ENCODE data around the gene UBE2C.
A peak's percentile ranks its signal among the peaks of the same experiment; 100 is the strongest.
"Not testable (repeated sequence)": the region's sequence is repeated elsewhere in the genome, so short reads cannot be mapped to it uniquely, and the experiment has no call there.

The UBE2C gene

DNA sequence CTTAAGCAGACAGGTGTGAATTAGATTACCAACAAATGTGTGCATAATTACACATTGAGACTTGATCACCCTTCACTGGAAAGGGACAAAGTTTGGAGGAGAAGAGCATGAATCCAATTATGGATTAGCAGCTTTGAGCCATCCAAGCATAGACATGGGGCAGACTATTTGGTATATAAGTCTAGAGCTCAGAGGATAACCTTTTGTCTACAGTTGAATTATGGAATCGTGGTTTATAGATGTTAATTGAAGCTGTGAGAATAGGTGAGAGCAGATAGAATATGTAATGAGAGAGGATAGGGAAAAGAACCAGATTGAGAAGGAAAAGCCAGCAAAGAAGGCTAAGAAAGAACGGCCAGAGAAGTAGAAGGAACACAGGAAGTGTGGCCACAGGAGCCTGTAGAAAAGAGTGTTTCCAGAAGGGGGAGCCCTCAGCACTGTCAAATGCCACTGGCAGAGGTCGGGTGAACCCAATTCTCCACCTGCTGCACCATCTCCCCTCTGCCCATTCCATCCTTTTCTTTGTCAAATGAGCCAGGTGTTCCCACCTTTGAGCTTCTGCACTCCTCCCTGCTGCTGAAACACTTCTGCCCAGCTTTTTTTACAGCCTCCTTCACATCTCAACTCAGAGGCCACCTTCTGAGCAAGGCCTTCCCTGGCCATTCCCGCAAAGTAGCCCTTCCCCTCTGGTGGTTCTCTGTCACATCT, 13.4 kb upstream of the UBE2C start:
- peak; percentile 38 to 65 for DNase-seq

DNA sequence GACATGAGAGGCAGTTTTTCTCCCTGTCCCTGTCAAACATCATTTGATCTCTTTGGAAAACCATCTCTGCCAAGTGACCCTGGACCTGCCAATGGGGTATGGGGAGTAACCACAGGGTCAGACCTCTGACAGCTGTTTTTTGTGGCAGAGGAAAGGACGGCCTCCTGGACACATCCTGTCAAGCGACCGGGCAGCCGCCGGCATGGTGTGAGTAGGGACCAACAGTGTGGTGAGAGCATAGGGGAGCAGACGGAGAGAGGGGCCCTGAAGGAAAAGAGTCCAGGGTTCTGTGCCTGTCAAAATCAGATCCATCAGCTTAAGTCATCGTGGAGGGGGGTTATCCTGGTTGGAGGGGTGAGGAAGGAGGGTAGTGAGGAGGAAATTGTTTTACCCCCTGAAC, 10.6 kb upstream of the UBE2C start:
- DNase-seq = no peak

DNA sequence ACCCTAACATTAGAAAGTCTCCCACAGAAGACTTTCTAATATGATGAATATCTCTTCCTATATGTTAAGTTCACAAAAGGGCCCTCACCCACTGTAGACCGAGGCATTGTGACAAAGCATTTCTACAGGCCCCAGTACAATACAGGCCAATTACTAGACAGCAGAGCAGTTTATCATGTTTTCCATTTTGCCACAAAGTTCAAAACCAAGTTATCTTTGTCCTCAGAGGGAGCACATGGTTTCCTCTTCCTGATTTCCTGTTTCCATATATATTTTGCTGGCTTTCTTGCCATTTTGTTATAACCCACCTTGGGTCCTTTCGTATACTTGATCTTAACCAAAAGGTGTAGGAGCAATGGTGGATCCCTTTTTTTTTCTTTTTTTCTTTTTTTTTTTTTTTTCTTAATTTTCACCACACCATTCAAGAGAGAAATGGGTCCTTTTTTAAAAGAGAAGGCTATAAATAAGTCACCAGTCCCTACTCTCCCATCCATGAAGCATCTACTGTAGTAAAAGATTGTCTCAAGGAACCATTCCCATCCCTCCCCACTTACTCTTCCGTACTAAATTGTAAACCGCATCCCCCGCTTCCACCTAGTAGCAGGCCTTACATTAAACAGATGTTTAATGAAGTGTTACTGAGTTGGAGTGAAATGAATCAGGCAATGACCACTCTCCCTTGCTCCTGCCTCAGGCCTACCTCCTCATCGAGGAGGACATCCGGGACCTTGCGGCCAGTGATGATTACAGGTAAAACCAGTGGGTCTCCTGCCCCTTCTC, 2.1 kb upstream of the UBE2C start:
- no peak for DNase-seq

DNA sequence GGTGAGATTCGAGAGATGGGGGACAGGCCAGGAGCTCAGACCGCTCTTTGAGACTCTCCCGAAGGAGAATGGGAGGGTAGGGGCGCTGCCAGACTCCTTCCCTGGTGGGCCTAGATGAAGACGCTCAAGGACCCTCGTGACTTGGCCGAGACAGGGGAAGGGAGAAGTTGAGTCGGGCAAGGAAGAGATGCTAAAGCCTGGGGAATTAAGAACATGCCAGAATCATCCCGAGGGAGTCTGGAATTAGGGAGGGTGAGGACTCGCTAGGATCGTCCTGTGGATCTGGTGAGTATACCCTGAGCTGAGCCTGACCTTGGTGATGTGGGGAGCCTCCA, 529 bp downstream of the UBE2C start:
- no peak for DNase-seq

DNA sequence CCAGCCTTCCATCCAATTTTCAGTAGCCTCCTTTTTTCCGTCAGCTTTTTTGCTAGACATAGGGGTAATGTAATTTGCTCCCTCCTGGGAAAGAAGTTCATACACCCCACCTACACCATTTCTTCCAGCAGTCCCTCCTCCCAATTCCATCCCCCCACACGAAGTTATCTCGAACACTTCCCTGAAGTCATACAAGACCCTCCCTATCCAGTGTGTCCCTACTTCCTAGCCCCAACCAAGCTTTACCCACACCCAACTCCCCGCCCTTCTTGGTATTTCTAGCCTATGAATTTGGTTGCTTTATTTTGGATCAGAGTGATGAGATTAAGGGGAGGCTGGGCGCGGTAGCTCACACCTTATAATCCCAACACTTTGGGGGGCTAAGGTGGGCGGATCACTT, 1.0 kb downstream of the UBE2C start:
- DNase-seq = no peak

DNA sequence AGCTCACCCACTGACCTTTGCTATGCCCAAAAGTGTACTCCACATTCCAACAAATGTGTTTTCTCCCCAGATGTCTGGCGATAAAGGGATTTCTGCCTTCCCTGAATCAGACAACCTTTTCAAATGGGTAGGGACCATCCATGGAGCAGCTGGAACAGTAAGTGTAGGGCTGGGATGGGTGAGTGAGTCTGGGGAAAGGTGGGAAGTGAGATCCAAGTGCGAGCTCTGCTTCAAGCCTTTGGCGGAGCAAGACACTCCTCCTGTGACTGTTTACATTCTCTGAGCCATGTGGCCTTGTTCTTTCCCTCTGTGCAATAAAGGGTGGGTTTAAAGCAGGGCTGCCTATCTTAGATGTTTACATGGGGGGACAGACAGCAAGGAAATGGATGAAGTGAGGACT, 1.9 kb downstream of the UBE2C start:
- DNase-seq = no peak

DNA sequence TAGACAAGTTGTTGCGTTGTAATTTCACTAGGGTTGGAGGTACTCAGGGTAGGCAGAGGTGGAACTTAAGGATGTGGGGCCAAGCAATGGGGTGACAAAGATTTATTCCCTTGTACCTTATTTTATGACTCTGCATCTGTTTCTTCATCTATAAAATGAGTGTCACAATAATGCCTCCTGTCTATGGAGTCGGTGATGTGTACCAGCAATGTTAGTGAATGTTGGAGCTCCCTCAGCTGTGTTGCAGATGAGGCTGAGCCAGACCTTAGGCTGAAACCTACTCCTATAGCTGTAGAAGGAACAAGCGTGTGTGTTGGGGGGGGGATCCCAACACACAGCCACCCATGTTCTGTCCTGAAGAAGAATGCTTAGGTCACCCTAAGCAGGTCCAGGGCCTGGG, 4.5 kb downstream of the UBE2C start:
- DNase-seq = no peak

DNA sequence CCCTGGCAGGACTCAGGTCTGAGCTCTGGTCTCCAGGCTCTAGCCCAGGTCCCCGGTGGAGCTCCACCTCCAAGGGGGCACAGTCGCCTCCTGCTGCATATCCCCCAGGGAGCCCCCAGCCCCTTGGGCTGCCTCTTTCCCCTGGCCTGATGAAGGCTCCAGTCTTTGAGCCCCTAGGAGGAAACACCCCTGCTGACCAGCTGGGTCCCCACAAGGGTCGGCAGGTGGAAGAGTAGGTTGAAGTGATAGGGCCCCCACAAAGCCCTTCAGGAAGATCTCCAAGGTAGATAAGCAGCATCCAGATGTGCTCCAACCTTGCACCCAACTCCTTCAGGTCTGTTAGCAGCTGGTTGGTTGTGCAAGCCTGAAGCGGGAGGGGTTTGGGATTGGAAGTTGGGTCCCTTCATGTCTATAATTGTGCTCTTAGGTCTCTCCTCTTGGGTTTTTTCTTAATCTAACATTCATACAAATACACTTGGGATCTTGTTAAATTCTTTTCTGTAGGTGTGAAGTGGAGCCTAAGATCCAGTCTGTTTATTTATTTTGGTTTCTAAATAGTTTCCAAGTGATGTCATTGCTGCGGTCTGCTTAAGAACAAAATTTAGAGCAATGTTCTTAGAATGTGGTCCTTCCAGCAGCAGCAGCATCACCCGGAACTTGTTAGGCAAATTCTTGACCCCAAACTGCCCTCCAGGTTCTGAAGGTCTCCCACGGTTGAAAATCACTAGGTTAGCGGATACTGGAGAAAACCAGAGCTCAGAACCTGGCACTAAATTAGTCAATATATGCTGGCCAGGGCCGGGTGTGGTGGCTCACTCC, 5.1 kb downstream of the UBE2C start:
- DNase-seq = no peak

DNA sequence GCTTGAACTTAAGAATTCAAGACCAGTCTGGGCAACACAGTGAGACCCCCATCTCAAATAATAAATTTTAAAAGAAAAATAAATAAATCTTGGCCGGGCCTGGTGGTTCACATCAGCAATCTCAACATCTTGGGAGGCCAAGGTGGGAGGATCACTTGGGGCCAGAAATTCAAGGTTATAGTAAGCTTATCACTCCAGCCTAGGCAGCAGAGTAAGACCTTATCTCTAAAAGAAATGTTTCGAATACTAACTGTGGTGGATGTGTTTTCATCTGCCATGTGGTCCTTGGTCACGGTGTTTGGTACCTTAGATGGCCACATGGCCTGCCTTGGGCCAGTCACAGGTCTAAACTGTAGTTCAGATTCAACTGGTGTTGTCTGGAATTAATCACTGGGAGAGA, 5.8 kb downstream of the UBE2C start:
- no peak for DNase-seq

DNA sequence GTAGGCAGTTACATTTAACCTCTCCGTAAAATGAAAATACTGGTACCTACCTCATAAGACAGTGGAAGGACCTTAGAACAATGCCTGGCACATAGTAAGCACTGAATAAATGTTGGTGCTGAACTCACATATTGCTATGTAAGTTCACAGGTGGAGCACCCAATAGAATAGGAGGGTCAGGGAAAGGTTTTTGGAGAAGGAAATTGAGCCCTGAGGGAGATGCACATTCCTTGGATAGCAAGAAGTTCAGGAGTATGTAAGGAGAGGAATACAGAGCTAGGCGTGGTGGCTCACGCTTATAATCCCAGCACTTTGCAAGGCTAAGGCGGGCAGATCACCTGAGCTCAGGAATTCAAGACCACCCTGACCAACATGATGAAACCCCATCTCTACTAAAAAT, 7.0 kb downstream of the UBE2C start:
- no peak for DNase-seq

DNA sequence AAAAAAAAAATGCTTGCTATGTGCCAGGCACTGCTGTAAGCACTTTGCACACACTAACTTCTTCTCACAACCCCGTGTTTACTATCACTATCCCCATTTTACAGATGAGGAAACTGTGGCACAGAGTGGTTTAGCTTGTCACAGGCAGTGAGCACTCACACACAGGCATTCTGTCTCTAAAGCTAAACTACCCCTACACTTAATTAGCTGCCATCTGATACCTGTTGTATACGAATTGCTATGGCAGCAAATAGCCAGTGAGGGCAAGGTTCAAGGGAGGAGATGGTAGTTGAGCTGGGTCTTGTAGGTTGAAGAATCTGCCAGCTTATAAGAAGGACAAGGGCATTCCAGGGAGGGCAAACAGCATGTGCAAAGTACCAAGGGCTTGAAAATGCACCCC, 9.5 kb downstream of the UBE2C start:
- no peak for DNase-seq

DNA sequence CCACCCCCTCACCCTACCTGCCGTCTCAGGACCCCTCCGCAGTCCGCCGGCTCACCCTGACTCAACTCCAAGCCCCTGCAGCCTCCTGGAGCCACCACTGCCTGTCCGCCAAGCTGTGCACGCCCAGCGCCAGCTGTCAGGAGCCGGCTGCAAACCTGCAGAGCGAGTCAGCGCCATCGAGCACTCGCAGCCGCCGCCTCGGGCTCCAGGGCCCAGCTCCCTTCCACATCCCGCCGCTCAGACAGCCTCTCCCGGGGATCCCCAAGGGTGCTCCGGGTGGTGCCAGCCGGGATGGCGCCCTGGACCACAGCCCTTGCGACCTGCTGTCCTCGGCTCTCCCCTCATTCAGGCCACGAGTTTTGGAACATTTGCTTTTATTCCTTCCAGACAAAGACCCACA, 10.4 kb downstream of the UBE2C start:
- peak; percentile 23 to 64 for DNase-seq

DNA sequence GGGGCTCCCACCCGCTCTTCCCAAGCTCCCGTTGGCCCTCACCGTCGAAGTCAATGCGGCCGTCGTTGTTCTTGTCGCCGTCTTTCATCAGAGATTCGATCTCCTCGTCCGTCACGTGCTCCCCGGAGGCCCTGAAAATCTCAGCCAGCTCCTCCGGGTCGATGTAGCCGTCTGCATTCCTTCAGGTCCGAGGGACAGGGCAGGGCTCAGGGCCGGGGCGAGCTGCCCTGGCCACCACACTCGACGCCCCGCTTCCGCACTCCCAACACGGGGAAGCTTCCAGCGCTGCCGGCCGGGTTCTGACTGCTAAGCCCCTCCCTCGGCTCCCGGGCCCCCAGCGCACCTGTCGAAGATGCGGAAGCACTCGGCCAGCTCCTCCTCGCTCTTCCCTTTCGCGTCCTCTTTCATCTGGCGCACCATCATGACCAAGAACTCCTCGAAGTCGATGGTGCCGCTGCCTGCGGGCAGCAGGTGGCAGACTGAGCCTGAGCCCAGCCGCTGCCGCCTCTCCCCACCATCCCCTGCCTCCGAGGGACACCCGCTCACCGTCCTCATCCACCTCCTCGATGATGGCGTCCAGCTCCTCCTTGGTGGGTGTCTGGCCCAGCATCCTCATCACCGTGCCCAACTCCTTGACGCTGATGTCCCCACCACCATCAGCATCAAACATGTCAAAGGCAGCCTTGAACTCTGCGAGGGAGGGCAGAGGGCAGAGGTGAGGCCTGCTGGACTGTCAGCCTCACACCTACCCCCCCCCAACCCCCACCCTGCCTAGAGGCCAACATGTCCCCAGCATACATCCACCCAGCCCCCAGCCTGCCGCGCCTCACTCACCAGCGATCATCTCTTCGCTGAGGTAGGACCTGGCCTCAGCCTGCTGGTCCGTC, 11.7 kb downstream of the UBE2C start:
- DNase-seq = peak in 1 of 2 experiments; percentile 43

DNA sequence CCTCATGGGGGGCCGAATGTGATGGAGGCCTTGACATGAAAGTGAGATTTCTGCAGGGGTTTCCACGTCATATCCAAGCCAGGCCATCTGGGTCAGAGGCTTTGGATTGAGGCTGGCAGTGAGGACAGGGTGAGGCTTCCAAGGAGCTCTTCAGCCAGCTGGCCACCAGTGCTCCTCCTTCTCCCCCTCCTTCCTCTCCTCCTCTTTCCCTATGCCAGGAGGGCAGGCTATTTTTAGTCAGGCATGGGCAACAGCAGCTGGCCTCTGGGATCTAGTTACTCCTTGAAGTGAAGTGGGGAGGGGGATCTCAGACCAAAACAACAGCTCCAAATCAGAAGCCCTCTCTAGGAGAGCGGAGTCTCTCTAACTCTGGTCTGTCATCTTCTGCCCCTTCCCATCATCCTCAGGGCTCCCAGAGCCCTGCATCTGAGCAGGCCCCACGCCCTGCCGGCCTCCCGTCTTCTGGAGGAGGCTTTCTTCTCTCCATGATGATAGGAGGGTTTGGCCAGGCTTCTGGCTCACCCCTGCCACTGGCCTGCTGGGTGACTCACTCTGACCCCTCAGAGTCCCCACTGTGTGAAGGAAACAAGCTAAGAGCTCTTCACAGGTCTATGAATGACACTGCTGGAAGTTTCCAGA, 14.1 kb downstream of the UBE2C start:
- no peak for DNase-seq

DNA sequence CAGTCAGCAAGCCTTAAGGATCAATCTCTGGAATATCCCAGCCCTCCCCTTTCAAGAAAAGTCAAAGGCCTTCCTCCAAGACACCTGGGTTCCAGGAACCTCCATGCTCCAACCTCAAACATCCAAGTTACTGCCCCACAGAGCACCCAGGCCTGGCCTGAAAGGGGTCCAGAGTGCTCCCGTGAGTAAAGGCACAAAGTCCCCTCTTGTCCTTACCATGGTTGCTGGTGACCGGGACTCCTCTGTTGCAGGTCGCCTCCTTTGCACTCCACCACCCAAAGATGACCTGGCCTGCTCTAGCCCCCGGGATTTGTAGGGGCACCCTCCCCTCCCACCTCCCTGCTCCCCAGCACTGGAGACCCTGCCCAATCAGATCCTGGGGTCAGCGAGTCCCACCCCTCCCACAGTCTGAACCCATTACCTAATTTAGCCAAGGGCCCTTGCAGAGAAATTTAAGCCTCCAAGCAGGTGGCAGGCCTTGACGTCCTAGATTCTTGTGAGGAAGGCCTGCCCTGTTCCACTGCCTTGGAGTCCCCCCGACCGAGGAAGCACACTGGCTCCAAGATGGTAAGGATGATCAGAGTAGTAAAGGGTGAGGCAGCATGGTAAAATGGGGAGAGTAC, 14.7 kb downstream of the UBE2C start, which contains the start of gene TNNC2:
TNNC2 (minus strand) TSS at position 283 of the 623 bp plus-strand sequence; CDS start at position 219, 64 bp downstream.
- no peak for DNase-seq

DNA sequence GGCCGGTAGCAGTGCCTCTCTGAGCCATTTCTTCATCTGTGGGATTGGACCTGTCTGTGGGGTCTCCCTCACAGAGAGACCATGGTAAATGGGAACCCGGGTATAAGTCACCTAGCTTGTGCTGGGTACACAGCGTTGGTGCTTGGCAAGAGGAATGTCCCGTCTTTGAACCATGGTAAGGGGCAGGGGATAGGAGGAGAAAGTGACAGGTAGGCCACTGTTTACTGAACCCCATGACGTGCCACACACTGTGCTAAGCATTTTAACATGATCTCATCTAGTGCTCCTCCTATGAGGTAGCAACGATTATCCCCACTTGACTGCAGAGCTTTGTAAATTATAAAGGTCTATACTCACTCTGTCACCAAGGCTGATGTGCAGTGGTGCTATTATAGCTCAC, 15.3 kb downstream of the UBE2C start:
- no peak for DNase-seq

DNA sequence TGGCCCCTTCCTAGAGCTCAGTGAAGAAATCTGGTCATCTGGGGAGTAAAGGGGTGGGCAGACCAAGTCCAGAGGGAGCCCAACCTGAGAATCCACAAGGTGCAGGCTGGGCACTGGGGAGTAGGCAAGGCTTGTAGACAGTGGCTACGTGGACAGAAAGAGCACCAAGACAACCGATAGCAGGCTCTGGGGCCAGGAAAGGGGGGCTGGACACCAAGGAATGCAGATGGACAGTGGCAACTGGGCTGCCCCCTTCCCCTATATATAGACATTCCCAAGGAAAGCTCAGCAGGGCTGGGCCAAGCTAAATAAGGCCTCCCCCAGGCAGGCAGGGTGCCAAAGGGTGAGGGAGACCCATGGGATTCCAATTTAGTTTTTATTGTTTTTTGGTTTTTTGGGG, 16.1 kb downstream of the UBE2C start:
- DNase-seq = no peak

DNA sequence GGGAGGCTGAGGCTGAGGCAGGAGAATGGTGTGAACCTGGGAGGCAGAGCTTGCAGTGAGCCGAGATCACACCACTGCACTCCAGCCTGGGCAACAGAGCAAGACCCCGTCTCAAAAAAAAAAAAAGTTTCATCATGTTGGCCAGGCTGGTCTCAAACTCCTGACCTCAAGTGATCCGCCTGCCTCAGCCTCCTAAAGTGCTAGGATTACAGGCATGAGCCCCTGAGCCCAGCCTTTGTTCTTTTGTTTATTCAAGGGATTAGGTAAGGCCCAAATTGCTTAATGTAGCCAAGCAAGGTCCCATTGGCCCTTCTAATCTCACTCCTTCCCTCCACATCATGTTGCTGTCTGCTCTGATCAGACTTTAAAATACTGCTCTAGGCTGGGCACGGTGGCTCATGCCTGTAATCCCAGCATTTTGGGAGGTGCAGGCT, 17.2 kb downstream of the UBE2C start:
- not testable (repeated sequence) for DNase-seq

DNA sequence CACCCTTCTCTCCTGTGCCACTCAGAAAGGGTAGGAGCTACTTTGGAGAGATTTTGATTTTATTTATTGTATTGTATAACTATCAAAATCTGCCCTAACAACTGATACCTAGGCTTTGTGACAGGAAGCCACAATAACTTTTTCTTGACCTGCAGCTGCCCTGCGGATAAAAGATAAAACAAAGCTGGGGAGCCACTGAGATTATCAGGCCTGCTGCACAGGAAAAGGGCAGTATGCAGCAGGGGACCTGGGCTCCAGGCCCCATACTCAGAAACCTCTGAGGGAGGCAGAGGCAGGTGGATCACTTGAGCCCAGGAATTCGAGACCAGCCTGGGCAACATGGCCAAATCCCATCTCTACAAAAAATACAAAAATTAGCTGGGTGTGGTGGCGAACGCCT, 20.2 kb downstream of the UBE2C start:
- DNase-seq = no peak

DNA sequence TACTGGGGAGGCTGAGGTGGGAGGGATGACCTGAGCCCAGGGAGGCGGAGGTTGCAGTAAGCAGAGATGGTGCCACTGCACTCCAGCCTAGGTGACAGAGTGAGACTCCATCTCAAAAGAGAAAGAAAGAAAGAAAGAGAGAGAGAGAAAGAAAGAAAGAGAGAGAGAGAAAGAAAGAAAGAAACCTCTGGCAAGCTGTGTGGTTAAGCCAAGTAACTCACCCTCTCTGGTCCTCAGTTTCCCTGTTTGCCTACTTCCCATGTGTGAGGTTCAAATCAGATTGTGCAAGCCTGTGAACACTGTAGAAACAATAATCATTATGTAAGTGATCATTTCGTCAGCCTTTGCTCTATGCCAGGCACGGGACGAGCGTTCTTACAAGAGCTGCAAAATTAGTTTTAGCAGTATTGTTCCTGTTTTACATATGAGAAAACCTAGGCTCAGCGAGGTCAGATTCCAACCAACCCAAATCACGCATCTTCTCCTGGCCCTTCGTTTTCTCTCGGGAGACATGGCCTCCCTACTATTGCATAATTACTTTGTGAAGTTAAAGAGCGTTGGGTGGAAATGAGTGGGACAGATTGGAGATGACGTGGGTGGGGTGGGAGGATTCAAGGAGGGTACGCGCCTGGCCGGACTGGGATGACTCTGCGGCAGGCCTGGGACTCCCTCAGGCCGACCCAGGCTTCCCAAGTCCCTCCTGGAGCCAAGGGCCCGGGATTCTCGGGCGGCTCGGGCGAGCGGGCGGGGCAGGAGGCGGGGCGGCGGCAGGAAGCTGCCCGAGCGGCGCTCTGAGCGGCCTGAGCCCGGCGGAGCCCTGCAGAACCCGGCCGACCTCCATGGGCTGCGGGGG, 20.8 kb downstream of the UBE2C start, which contains the start of gene SNX21:
SNX21 (plus strand) TSS at position 770 of the 853 bp plus-strand sequence. CDS start 121 bp downstream, outside the sequence.
- DNase-seq = peak; percentile 47 to 71

Measured in SHP77 (cell line).